CD14-positive monocyte (primary cell): Measurements from ENCODE around the gene ZBED2. TPM values are rescaled to one million over a fixed set of nuclear protein-coding genes. Genes with fewer than 3 reads are reported as not detected.

Experiments
- DNase-seq, 3 donors: peaks; one replicate each; pipeline ENCODE4 v3.0.0-alpha.2; 2011 to 2022
- H2AFZ ChIP-seq: 2 replicates; pipeline ENCODE4 v1.6.0; 2012; ENCODE audit warnings: mild to moderate bottlenecking, low read depth, low read length, inconsistent platforms; ENCODE audit not compliant: insufficient read depth, poor library complexity, severe bottlenecking
- H3K27ac ChIP-seq, 2 donors: 1 replicate in 1 of 2; 2 replicates in 1 of 2; pipeline ENCODE4 v1.5.1; 2012 to 2013; ENCODE audit warnings: low read length in 2 of 2, control low read depth in 1 of 2, inconsistent platforms in 1 of 2, low read depth in 1 of 2, mild to moderate bottlenecking in 1 of 2
- H3K27me3 ChIP-seq, 2 donors: one replicate each; pipeline versions ENCODE4 v1.6.0 to v1.6.1; 2011 to 2013; ENCODE audit warnings: low read length in 2 of 2; ENCODE audit not compliant: control insufficient read depth in 2 of 2, insufficient read depth in 2 of 2
- H3K36me3 ChIP-seq, 2 donors: replicated peaks in 1 of 2; 1 replicate in 1 of 2; 2 replicates in 1 of 2; pipeline versions ENCODE4 v1.5.1 to v1.6.1; 2012 to 2013; ENCODE audit warnings: low read length in 2 of 2, control low read depth in 1 of 2, inconsistent platforms in 1 of 2, mild to moderate bottlenecking in 1 of 2; ENCODE audit not compliant: insufficient read depth in 2 of 2, control insufficient read depth in 1 of 2
- H3K4me1 ChIP-seq, 2 donors: 1 replicate in 1 of 2; 2 replicates in 1 of 2; pipeline versions ENCODE4 v1.5.1 to v1.6.1; 2012 to 2013; ENCODE audit warnings: low read length in 2 of 2, control low read depth in 1 of 2, inconsistent platforms in 1 of 2, mild to moderate bottlenecking in 1 of 2, moderate library complexity in 1 of 2; ENCODE audit not compliant: insufficient read depth in 2 of 2, control insufficient read depth in 1 of 2
- H3K4me2 ChIP-seq: replicated peaks from 2 replicates; pipeline ENCODE3; 2012; ENCODE audit warnings: low read length, moderate library complexity, mild to moderate bottlenecking; ENCODE audit not compliant: poor library complexity, severe bottlenecking; ENCODE audit errors: extremely low read depth
- H3K4me3 ChIP-seq, 3 experiments: fragments of 200-600 bp in 1 of 3; sonication (generic) in 1 of 3; replicated peaks in 1 of 3; 1 replicate in 2 of 3; 2 replicates in 1 of 3; pipeline ENCODE4 v1.5.1; 2011 to 2013; ENCODE audit warnings: low read length in 3 of 3, mild to moderate bottlenecking in 3 of 3, control low read depth in 2 of 3, low read depth in 2 of 3, inconsistent platforms in 1 of 3, moderate library complexity in 1 of 3
- H3K79me2 ChIP-seq: 2 replicates; pipeline ENCODE4 v1.6.0; 2012; ENCODE audit warnings: mild to moderate bottlenecking, control low read depth, inconsistent platforms, low read length, moderate library complexity; ENCODE audit not compliant: insufficient read depth
- H3K9ac ChIP-seq: 2 replicates; pipeline ENCODE4 v1.6.0; 2017; ENCODE audit warnings: low read length, mild to moderate bottlenecking; ENCODE audit not compliant: insufficient read depth, poor library complexity, severe bottlenecking
- H3K9me3 ChIP-seq, 2 donors: replicated peaks in 1 of 2; 1 replicate in 1 of 2; 2 replicates in 1 of 2; pipeline versions ENCODE4 v1.5.1 to v1.6.1; 2012 to 2013; ENCODE audit warnings: low read length in 2 of 2, control low read depth in 1 of 2; ENCODE audit not compliant: control insufficient read depth in 1 of 2, insufficient read depth in 1 of 2
- H4K20me1 ChIP-seq: 2 replicates; pipeline ENCODE4 v1.6.0; 2012; ENCODE audit warnings: mild to moderate bottlenecking, low read length, control low read depth, moderate library complexity; ENCODE audit not compliant: insufficient read depth
- H3K27ac Mint-ChIP-seq, 7 donors: one replicate each; pipeline ENCODE4 v1.8.0; 2020; ENCODE audit warnings: mild to moderate bottlenecking in 7 of 7, mixed read lengths in 7 of 7, moderate library complexity in 6 of 7, inconsistent platforms in 2 of 7
- H3K27me3 Mint-ChIP-seq, 3 donors: one replicate each; pipeline ENCODE4 v1.8.0; 2021 to 2022; ENCODE audit warnings: low read depth in 3 of 3, mild to moderate bottlenecking in 3 of 3, mixed read lengths in 3 of 3, moderate library complexity in 3 of 3, inconsistent platforms in 1 of 3
- H3K36me3 Mint-ChIP-seq, 2 donors: one replicate each; pipeline ENCODE4 v1.8.0; 2020; ENCODE audit warnings: mixed read lengths in 2 of 2, inconsistent platforms in 1 of 2, mild to moderate bottlenecking in 1 of 2
- H3K4me1 Mint-ChIP-seq: one replicate; pipeline ENCODE4 v1.8.0; 2020; ENCODE audit warnings: mild to moderate bottlenecking, mixed read lengths
- H3K4me3 Mint-ChIP-seq, 2 donors: one replicate each; pipeline ENCODE4 v1.8.0; 2020; ENCODE audit warnings: mild to moderate bottlenecking in 2 of 2, mixed read lengths in 2 of 2, moderate library complexity in 1 of 2
- H3K9me3 Mint-ChIP-seq, 7 donors: one replicate each; pipeline ENCODE4 v1.8.0; 2020 to 2022; ENCODE audit warnings: mixed read lengths in 7 of 7, mild to moderate bottlenecking in 6 of 7, moderate library complexity in 6 of 7, inconsistent platforms in 2 of 7
- WGBS: methylation state at CpG from one replicate; pipeline ENCODE4 v1.1.5; 2013; ENCODE audit warnings: missing lambda C conversion rate; ENCODE audit not compliant: insufficient coverage; 5-methylcytosine and 5-hydroxymethylcytosine counted together
- intact Hi-C, 2 donors: fragments of 100-400 bp; cut with micrococcal nuclease; formaldehyde crosslinking; loops; one replicate each; pipeline versions ENCODE4 v1.15.0 to v1.15.1; 2023
- polyA plus RNA-seq, 3 donors: library from polyadenylated mRNA; depleted of rRNA in 1 of 3; unstranded in 2 of 3; stranded (reverse) in 1 of 3; fragments of 300-500 nt in 2 of 3; fragments of >200 nt in 1 of 3; fragmentation: Illumina TruSeq in 2 of 3; gene quantifications; 1 replicate in 2 of 3; 2 replicates in 1 of 3; pipeline ENCODE4 v1.2.3, GENCODE V29; 2012 to 2021
- TF ChIP-seq, protein P1 (sequence below): fragments of 200-600 bp; IDR thresholded peaks from one replicate; pipeline ENCODE4 v1.8.0; 2022; ENCODE audit warnings: antibody characterized with exemption, mild to moderate bottlenecking

Gene ZBED2
- polyA plus RNA-seq, 3 donors: not detected

DNA sequence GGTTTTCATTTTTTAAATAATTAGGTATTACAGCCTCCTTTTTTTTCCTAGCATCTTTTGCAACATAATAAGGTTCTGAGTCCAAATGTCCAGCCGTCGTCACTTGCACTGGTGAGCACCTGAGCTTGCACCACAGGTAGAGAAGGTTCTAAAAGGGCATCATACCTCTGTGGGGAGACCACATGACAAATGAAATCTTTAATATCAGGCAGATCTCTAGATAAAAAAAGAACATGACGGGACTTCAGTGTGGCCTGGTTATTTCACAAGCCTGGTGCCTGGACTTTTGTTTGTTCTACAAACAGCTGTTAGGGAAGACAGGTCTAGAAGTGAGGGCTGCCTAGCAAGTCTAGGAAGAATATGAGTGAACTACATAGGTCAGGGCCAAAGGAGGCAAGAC is 3.6 kb downstream of the ZBED2 start:
- Histone ChIP-seq H4K20me1 (no peaks in the 10 kb centered on the region), H3K79me2 (no peaks in the 10 kb centered on the region), H2AFZ (no peak overlapping the region), H3K4me3 (no peak overlapping the region), H3K36me3 (no peaks in the 10 kb centered on the region), H3K27ac (no peak overlapping the region), H3K9ac (no peak overlapping the region), H3K4me2 (no peak overlapping the region), H3K4me1 (no peaks in the 10 kb centered on the region), H3K27me3 (no peaks in the 10 kb centered on the region), H3K9me3 (no peaks in the 10 kb centered on the region)
- peaks cover 0 to 1% (median 0%) of the 10 kb centered on the region in 3 donors for H3K27me3 Mint-ChIP-seq
- no peak for DNase-seq
- no peaks in the 10 kb centered on the region for H3K4me1 Mint-ChIP-seq
- TF ChIP-seq, protein P1, sequence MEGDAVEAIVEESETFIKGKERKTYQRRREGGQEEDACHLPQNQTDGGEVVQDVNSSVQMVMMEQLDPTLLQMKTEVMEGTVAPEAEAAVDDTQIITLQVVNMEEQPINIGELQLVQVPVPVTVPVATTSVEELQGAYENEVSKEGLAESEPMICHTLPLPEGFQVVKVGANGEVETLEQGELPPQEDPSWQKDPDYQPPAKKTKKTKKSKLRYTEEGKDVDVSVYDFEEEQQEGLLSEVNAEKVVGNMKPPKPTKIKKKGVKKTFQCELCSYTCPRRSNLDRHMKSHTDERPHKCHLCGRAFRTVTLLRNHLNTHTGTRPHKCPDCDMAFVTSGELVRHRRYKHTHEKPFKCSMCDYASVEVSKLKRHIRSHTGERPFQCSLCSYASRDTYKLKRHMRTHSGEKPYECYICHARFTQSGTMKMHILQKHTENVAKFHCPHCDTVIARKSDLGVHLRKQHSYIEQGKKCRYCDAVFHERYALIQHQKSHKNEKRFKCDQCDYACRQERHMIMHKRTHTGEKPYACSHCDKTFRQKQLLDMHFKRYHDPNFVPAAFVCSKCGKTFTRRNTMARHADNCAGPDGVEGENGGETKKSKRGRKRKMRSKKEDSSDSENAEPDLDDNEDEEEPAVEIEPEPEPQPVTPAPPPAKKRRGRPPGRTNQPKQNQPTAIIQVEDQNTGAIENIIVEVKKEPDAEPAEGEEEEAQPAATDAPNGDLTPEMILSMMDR: no peak
- no peak overlapping the region for H3K27ac Mint-ChIP-seq
- H3K4me3 Mint-ChIP-seq: no peak overlapping the region
- no peaks in the 10 kb centered on the region for H3K36me3 Mint-ChIP-seq
- intact Hi-C loops: no loop called here
- WGBS: 83% methylated on average over 3 of the region's 3 CpGs
- peaks cover 0 to 4% (median 2%) of the 10 kb centered on the region in 7 donors for H3K9me3 Mint-ChIP-seq

DNA sequence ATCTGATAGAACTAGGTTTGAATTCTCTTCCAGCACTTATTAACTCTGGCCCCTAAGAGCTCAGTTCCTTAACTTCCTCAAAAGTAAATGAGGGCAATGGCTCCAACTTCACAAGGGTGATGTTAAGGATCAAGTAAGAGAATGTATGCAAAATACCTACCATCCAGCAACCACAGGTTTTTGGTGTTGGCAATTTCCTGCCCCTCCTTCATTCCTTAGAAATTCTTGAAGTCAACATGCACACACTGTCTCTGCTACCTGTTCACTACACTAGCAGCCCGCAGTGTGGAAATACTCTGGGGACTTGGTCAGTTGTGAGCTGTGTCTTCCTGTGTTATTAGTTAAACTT is 5.0 kb downstream of the ZBED2 start:
- Mint-ChIP-seq H3K27me3 (peaks cover 0 to 1% (median 0%) of the 10 kb centered on the region in 3 donors), H3K4me3 (no peak overlapping the region), H3K27ac (no peak overlapping the region), H3K9me3 (peaks cover 0 to 4% (median 3%) of the 10 kb centered on the region in 7 donors), H3K4me1 (no peaks in the 10 kb centered on the region), H3K36me3 (no peaks in the 10 kb centered on the region)
- no peak for DNase-seq
- no CpG with 5 or more reads among the region's 1 CpG for WGBS
- Histone ChIP-seq H4K20me1 (no peaks in the 10 kb centered on the region), H3K27ac (no peak overlapping the region), H3K27me3 (no peaks in the 10 kb centered on the region), H3K79me2 (no peaks in the 10 kb centered on the region), H3K4me2 (no peak overlapping the region), H3K9me3 (no peaks in the 10 kb centered on the region), H3K36me3 (no peaks in the 10 kb centered on the region), H3K9ac (no peak overlapping the region), H2AFZ (no peak overlapping the region), H3K4me1 (no peaks in the 10 kb centered on the region), H3K4me3 (no peak overlapping the region)
- intact Hi-C loops: no loop called here
- TF ChIP-seq, protein P1: no peak
